ENCODE results near the gene USP21. TPM values are rescaled to one million over a fixed set of nuclear protein-coding genes. Genes with fewer than 3 reads are reported as not detected.

Gene USP21
- total RNA-seq, 4 donors from 2014 or later: 18.7 to 37.0 (median 28.8) TPM

DNA sequence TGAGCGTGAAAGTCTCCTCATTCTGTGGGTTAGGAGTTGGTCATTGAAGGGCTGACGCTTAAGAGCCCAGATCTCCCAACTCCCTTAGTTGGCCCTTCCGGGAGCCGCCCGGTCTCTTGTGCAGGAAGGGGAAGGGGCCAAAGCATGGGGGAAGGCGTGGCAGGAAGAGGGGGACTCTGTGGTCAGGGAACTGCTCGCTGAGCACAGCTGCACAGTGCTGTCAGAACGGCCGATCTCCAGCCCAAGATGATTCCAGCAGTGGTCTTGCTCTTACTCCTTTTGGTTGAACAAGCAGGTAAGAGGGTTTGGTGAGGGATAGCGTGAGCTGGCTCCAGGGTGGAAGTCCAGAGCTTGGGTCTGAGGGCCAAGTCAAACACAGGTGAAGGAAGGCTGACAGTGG lies 55.8 kb downstream of the USP21 start, which contains the start of gene FCER1G:
FCER1G (plus strand) TSS at position 220 of the 400 bp plus-strand sequence; CDS start at position 247, 27 bp downstream.
- DNase-seq (ENCODE audit: low spot score in 2 of 2): no peak
- no peaks in the 10 kb centered on the region for H3K27me3 ChIP-seq

More for the DNA sequence above, 55.8 kb downstream of the USP21 start, which contains the start of gene FCER1G:
- Histone ChIP-seq H3K27ac (peak within 1 kb of the TSS; percentile 54), H3K4me1 (peaks cover 1% of the 10 kb centered on the region), H3K4me3 (peak within 1 kb of the TSS; percentile 39), H3K9me3 (no peaks in the 10 kb centered on the region), H3K36me3 (peaks cover 52% of the 10 kb centered on the region)
- TF ChIP-seq CTCF (IDR thresholded peaks at IDR 0.05) (no peak), POLR2AphosphoS5 (IDR thresholded peaks at IDR 0.05) (no peak), EP300 (IDR thresholded peaks at IDR 0.05) (no peak), POLR2A (IDR thresholded peaks at IDR 0.05) (peak in 1 of 2 donors; percentile 32)
- 75% methylated on average over 10 of the region's 10 CpGs for WGBS

Other genes starting within 250 kb of the USP21 start
- 1 to 10 TPM in 1 of 4 donors, under 1 TPM in 1, not detected in 2; 0.55 to 1.2 TPM for gene ITLN2, start 204.7 kb upstream of the USP21 start, total RNA-seq
- 100 to 1,000 TPM; 101 to 112 (median 107) TPM for gene F11R, start 138.3 kb upstream of the USP21 start, total RNA-seq
- gene TSTD1, start 120.5 kb upstream of the USP21 start, total RNA-seq: 100 to 1,000 TPM in 2 of 4 donors, 10 to 100 TPM in 2; 70.0 to 123 (median 98.8) TPM
- gene USF1, start 113.5 kb upstream of the USP21 start, total RNA-seq: 10 to 100 TPM; 33.9 to 88.7 (median 43.7) TPM
- 10 to 100 TPM; 12.3 to 46.2 (median 14.5) TPM for gene ARHGAP30, start 89.6 kb upstream of the USP21 start, total RNA-seq
- gene NECTIN4, start 69.9 kb upstream of the USP21 start, total RNA-seq: 100 to 1,000 TPM; 126 to 188 (median 164) TPM
- 1 to 10 TPM in 3 of 4 donors, not detected in 1; 1.3 to 4.0 (median 1.4) TPM for gene KLHDC9, start 61.1 kb upstream of the USP21 start, total RNA-seq
- 10 to 100 TPM; 21.3 to 33.9 (median 27.1) TPM for gene PFDN2, start 41.5 kb upstream of the USP21 start, total RNA-seq
- gene NIT1, start 41.4 kb upstream of the USP21 start, total RNA-seq: 10 to 100 TPM; 28.3 to 58.2 (median 39.6) TPM
- gene DEDD, start 26.8 kb upstream of the USP21 start, total RNA-seq: 10 to 100 TPM; 24.4 to 47.0 (median 36.6) TPM
- gene UFC1, start 5.5 kb upstream of the USP21 start, total RNA-seq: 10 to 100 TPM; 44.2 to 98.8 (median 80.2) TPM
- gene PPOX, start 6.9 kb downstream of the USP21 start, total RNA-seq: 10 to 100 TPM; 22.2 to 75.2 (median 37.2) TPM
- 10 to 100 TPM; 26.9 to 36.6 (median 30.0) TPM for gene B4GALT3, start 18.0 kb downstream of the USP21 start, total RNA-seq
- 1 to 10 TPM in 3 of 4 donors, under 1 TPM in 1; 0.93 to 9.9 (median 6.3) TPM for gene ADAMTS4, start 39.6 kb downstream of the USP21 start, total RNA-seq
- 100 to 1,000 TPM in 3 of 4 donors, 10 to 100 TPM in 1; 99.1 to 132 (median 112) TPM for gene NDUFS2, start 42.9 kb downstream of the USP21 start, total RNA-seq
- 10 to 100 TPM in 1 of 4 donors, 1 to 10 TPM in 2, not detected in 1; 2.3 to 12.6 (median 4.6) TPM for gene FCER1G, start 55.8 kb downstream of the USP21 start, total RNA-seq
- 10 to 100 TPM in 1 of 4 donors, not detected in 3; 29.6 TPM for gene APOA2, start 64.1 kb downstream of the USP21 start, total RNA-seq
- 10 to 100 TPM in 2 of 4 donors, 1 to 10 TPM in 2; 6.7 to 21.0 (median 8.7) TPM for gene TOMM40L, start 66.6 kb downstream of the USP21 start, total RNA-seq
- 1 to 10 TPM in 1 of 4 donors, not detected in 3; 1.2 TPM for gene NR1I3, start 78.7 kb downstream of the USP21 start, total RNA-seq
- gene PCP4L1, start 99.2 kb downstream of the USP21 start, total RNA-seq: 10 to 100 TPM in 1 of 4 donors, 1 to 10 TPM in 3; 2.7 to 10.1 (median 3.7) TPM
- 1 to 10 TPM; 2.0 to 3.9 (median 2.7) TPM for gene MPZ, start 150.5 kb downstream of the USP21 start, total RNA-seq
- 10 to 100 TPM; 45.0 to 84.6 (median 60.7) TPM for gene SDHC, start 154.9 kb downstream of the USP21 start, total RNA-seq
- not detected for gene CFAP126, start 208.4 kb downstream of the USP21 start, total RNA-seq